ENCODE data around the gene TOM1L2.

GRCh38 chr17:17900615-17901520 lies 71.3 kb downstream of the TOM1L2 start:
- TF ChIP-seq CTCF (IDR thresholded peaks at IDR 0.05) (no peak), POLR2A (IDR thresholded peaks at IDR 0.05) (no peak)

All from uterus (tissue), 2 donors.